GM23248 (cell line): Measurements from ENCODE around the gene ERLEC1.

Experiments
- EZH2 ChIP-seq: fragments of 200-600 bp; sonication (generic); IDR thresholded peaks from 2 replicates; pipeline ENCODE4 v1.6.1; 2018; ENCODE audit warnings: antibody characterized with exemption, mild to moderate bottlenecking; ENCODE audit not compliant: insufficient read depth, poor library complexity, severe bottlenecking
- EZH2phosphoT487 ChIP-seq: fragments of 200-600 bp; sonication (generic); IDR thresholded peaks from 2 replicates; pipeline ENCODE4 v1.6.1; 2018; ENCODE audit warnings: antibody characterized with exemption, moderate library complexity, mild to moderate bottlenecking, low read depth; ENCODE audit not compliant: insufficient read depth

DNA sequence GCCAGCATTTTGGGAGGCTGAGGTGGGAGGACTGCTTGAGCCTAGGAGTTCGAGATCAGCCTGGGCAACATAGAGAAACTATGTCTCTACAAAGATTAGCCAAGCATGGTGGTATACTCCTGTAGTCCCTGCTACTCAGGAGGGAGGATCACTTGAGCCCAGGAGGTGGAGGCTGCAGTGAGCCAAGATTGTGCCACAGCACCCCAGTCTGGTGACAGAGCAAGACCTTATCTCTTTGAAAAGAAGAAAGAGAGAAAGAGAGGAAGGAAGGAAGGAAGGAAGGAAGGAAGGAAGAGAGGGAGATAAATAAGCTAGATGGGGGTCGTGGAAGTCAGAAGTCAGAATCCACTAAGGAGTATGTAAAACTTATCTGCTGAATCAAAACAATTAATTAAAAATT is 56.8 kb downstream of the ERLEC1 start:
- TF ChIP-seq EZH2 (no peak), EZH2phosphoT487 (no peak)
